Fibroblast of pulmonary artery (primary cell): ENCODE measurements around the gene HSF2BP.
"Not testable (repeated sequence)": the region's sequence is repeated elsewhere in the genome, so short reads cannot be mapped to it uniquely, and the experiment has no call there.

ENCODE experiments used
- DNase-seq: peaks from one replicate; pipeline ENCODE4 v3.0.0-alpha.2; 2010; ENCODE audit warnings: low read depth
- H3K4me3 ChIP-seq: replicated peaks from 2 replicates; pipeline ENCODE4 v1.5.1; 2011; ENCODE audit warnings: low read depth, mild to moderate bottlenecking, control low read depth, low read length, moderate library complexity
- TF ChIP-seq, protein P1 (sequence below): IDR thresholded peaks from 2 replicates; pipeline ENCODE4 v1.5.1; 2011; ENCODE audit warnings: mild to moderate bottlenecking, control low read depth, low read length, inconsistent platforms; ENCODE audit errors: missing control alignments

The HSF2BP gene

DNA sequence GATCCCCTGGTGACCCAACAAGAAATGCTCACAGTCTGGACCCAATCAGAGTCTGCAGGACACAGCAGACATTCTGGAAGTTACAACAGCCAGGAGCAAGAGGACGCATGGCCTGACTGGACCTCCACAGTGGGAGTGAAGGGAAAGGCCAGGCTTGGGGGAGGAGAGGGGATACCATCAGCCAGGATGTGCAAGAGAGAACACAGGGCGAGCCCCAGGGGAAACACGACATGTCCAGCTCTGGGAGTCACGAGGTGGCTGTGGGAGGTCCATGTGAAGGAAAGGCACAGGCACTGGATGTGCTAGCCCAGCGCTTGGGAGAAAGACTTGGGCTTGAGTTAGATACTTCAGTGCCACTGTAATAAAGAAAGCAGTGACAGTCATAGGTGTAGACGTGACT lies 87.3 kb downstream of the HSF2BP start:
- H3K4me3 ChIP-seq = no peak overlapping the region
- no peak for DNase-seq
- TF ChIP-seq, protein P1, sequence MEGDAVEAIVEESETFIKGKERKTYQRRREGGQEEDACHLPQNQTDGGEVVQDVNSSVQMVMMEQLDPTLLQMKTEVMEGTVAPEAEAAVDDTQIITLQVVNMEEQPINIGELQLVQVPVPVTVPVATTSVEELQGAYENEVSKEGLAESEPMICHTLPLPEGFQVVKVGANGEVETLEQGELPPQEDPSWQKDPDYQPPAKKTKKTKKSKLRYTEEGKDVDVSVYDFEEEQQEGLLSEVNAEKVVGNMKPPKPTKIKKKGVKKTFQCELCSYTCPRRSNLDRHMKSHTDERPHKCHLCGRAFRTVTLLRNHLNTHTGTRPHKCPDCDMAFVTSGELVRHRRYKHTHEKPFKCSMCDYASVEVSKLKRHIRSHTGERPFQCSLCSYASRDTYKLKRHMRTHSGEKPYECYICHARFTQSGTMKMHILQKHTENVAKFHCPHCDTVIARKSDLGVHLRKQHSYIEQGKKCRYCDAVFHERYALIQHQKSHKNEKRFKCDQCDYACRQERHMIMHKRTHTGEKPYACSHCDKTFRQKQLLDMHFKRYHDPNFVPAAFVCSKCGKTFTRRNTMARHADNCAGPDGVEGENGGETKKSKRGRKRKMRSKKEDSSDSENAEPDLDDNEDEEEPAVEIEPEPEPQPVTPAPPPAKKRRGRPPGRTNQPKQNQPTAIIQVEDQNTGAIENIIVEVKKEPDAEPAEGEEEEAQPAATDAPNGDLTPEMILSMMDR = no peak

DNA sequence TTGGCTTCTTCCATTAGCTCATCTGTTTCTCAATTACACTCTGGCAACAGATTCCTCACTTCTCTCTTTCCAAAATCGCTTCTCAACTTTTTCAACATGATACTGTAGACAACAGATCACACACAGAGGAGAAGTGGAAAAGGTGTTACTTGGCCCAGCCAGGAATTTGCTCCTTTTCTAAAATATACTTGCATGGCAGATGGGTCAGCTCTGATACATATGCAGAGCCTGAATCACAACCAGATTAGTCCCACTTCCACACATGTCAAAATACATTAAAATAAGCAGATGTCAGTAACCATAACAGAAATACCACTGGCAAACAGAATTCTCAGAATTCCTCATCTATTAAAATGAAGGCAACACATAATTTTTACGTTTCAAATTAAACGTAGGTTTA lies 89.1 kb downstream of the HSF2BP start:
- DNase-seq = not testable (repeated sequence)

DNA sequence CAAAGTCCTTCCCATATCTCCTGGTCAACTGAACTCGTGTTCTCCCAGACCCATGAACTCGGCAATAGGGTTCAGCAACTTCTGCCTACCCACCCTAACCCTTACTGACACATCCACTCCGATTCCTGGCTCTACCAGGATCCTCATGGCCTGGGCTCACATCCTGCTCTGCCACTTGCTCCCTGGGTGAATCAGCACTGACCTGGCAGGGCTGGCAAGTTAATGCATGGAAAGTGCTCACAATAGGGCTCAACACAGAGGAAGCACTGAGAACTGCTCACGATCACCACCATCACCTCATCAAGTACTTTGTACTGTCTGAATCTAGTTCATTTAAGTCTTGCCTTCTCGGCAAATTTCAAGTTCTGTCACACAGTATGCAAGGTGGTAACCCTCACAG lies 96.8 kb downstream of the HSF2BP start:
- not testable (repeated sequence) for DNase-seq

More for the DNA sequence above, 89.1 kb downstream of the HSF2BP start:
- not testable (repeated sequence) for H3K4me3 ChIP-seq

DNA sequence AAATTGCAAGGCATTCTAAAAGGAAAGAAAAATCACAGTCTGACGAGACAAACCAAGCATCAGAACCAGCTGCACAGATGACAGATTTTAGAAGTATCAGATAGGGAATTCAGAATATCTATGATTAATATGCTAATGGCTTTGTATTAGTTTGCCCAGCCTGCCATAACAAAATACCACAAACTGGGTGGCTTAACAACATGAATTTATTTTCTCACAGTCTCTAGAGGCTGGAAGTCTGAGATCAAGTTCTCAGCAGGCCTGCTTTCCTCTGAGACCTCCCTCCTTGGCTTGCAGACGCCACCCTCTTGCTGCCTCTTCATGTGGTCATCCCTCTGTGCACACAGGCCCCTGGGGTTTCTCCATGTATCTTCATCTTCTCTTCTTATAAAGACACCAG lies 118.7 kb downstream of the HSF2BP start:
- DNase-seq, H3K4me3 ChIP-seq: not testable (repeated sequence)

More for the DNA sequence above, 96.8 kb downstream of the HSF2BP start:
- H3K4me3 ChIP-seq = not testable (repeated sequence)

DNA sequence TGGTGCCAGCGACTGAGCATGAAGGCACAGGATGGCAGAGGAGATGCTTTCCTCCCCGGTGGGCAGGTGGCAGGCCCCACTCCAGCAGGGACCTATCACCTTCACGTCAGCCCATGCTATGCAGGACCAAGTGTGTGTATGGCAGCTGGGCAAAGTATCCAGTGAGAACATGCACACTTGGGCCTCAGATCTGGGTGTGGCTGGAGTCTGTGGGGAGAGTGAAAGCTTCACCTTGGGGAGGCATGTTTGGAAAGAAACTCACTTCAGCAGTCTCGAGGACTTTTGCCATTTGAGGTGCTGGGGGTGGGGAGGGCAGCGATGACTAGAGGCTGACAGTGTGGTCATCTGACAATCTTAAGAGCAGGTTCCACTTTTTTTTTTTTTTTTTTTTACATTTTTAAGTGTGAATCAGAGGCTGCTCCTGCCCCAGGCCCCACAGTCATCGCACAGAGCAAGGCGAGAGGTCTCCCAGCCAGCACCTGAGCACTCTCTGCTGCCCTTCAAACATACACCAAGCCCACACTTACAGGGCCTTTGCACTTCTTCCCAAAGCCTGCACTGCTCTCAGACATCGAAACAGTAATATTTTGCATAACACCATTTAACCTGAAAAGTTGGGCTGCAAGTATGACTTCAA lies 136.7 kb downstream of the HSF2BP start:
- not testable (repeated sequence) for H3K4me3 ChIP-seq, DNase-seq

DNA sequence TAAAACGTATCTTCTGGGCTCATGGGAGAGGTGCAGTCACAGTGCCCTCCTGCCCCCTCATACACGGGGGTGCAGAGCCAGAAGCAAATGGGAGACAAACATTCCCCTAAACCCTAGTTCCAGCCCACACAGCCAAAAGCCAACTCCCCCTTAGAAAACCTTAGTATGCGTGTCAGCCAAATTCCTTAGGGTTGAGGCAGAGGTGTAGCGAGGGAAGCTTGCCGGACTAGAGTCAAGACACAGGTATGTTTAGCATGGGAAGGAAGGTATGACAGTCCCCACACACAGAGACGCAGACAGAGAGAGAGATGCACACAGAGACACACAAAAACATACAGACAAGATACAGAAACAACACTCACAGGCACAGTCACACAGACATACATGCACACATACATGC lies 141.6 kb downstream of the HSF2BP start:
- DNase-seq, H3K4me3 ChIP-seq: not testable (repeated sequence)

DNA sequence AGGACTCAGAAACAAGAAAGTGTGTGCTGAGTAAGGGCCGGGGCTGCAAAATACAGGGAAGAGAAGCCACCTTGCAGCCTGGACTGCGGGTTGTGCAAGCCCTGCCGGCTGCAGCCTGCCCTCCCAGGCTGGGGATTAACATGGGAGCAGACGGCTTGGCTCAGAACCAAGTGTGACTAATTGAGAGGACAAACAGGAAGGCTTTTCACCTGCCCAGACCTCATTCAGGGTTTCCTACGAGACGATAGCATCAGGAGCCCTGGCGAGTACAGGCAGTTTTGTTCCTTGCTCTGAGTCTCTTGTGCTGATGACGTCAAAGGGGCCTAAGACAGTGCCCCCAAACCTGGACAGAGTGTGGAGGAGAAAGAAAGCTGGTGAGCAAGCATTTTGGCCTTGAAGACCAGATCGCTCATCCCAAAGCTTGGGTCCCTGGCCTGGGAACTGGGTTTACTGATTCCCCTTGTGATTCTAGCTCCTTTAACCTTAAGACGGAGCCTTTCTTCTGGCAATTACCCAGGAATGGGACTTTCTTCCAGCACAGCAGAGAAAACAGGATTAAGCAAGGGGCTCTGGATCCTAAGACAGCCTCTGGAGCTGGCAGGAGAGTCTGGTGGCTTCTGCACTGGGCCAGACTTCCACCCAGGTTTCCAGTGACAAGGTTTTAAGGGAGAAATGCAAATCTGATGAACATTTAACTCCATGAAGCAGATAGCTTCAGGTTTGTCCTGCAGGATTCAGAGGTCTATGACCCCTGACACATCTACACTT lies 142.2 kb downstream of the HSF2BP start:
- DNase-seq, H3K4me3 ChIP-seq: not testable (repeated sequence)

DNA sequence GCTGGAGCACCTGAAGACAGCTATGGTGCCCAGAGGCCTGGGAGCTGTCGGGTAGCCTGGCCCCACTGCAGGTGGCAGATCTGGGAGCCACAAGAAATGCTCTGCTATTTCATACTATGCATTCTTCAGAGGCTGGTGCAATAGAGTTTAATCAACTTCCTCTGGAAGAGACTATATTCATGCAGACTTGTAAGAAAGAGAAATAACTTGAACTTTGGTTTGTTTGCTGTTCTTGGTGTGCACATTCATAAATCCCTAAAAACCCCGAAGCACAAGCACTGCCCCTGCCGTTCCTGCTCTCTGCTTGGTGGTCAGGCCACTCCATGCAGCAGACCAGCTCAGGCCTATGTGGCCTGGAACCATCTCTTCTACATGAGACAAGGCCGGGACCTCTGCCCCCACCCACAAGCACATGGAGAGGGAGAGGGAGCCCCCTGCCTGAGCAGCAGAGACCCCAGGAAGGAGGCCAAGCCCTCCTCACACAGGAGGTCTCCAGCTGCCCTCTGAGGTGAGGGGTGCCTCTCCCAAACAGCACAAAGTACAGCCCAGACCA lies 142.9 kb downstream of the HSF2BP start:
- not testable (repeated sequence) for DNase-seq

DNA sequence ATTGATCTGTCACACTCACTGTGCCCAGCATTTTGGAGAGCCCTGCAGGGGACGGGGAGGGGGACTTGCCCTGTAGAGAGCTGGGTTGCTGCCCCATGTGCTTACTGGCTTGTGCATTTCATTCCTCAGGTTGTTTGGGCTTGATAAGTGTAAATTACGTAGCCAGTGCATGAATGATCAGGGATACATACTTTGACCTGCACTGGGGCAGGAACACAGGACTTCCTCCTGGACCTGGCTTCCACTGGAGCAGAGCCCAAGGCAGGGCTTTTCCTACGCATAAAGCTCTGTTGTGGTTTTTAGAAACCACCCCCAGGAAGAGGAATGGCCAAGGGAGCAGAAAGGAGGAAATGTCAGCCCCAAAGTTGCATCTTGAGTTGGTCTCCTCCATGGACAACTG lies 144.5 kb downstream of the HSF2BP start:
- not testable (repeated sequence) for DNase-seq, H3K4me3 ChIP-seq

More for the DNA sequence above, 142.9 kb downstream of the HSF2BP start:
- H3K4me3 ChIP-seq = not testable (repeated sequence)

DNA sequence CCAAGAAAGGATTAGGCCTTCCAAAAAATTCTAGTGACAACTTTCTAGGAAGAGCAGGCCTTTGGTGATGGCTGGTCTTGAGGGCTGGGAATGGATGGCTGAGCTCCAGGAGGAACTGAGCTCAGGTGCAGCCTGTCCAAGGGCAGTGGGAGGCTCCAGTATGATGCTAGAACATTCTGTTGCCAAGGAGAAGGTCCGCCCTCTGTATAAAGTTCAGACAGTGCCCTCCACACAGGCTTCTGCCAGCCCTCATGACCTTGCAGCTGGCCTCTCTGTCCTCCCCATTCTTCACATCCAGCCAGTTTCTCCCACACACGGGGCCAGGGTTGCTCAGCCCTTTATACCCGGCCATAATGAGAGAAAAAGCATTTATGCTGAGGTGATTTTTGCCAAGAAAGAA lies 146.3 kb downstream of the HSF2BP start:
- DNase-seq, H3K4me3 ChIP-seq: not testable (repeated sequence)

DNA sequence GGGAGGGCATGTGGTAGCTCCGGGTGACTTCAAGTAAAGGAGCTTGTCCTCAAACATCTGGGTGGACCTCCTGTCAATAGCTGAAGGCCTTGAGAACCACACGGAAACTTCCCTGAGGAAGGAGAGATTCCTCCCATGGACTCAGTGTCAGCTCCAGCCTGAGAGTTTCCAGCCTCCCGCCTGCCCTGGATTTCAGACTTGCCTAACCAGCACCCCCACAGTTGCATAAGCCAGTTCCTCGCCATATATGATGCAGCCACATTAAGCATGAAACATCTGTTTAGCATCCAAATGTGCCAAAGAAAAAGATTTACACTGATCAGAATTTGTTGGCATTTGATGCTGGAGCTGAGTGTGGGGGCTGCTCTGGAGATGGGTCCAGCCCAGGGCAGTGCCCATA lies 148.1 kb downstream of the HSF2BP start:
- not testable (repeated sequence) for H3K4me3 ChIP-seq, DNase-seq

DNA sequence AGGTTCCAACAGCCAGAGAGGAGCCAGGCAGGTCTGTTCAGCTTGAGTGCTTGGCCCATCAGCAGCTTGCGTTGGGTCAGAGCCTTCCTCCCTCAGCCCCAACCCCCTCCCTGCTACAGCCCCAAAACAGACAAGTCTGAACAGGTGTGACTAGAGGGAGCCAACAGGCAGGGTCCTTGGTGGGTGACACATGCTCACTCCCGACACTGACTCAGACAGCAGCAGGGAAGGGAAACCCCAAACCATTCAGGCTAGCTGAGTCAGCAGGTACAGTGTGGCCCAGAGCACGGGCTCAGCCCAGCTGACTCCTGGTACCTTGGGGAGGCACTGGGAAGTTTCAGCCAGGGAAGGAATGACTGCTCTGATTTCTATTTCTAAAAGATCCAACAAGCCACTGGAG lies 148.6 kb downstream of the HSF2BP start:
- not testable (repeated sequence) for H3K4me3 ChIP-seq, DNase-seq

DNA sequence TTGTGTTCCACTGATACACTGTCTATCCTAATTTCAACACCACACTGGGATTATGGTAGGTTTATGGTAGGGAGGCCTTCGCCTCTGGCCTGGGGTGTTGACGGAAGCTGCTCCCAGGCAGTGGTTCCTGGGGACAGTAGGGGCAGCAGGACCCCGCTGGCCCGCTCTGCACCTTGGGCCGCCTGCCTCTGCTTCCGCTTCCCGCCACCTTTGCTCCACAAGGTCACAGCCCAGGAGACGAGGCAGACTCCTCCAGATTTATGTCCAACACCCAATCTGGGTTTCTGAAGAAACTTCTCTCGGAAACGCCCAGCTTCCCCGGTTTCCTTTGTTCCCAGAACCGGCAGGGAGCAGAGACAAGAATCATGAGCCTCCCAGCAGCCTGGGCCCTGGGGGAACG lies 155.4 kb downstream of the HSF2BP start:
- DNase-seq = not testable (repeated sequence)

DNA sequence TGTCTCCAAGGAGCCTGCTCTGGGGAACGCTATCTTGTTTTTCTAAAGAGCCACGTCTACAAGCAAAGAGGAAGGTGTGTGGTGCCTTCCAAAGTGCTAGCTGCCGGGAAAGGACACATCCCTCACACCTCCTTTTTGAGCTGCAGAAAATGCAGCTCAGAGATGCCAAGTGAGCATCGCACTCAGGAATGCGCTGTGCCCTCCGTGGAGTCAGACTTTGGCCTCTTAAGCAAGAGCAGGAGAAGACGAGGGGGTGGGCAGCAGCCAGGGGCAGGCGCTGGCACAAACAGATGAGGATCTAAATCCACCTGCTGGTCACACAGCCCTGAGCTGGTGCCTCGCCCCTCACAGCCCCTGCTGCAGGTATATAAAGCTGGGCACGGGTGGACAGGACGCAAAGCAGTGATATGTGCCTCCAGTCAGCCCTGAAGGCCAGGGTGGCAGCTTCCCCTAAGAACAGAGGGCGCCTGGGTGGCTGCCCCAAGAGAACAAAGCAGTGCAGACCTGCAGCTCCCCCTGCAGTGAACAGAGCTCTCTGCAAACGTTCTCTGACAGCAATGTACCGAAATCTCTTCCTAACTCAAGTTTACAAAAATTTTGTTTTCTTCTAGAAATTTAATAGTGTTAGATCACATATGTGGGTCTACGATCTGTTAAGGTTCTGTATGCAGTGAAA lies 156.1 kb downstream of the HSF2BP start:
- not testable (repeated sequence) for DNase-seq, H3K4me3 ChIP-seq

More for the DNA sequence above, 155.4 kb downstream of the HSF2BP start:
- not testable (repeated sequence) for H3K4me3 ChIP-seq

DNA sequence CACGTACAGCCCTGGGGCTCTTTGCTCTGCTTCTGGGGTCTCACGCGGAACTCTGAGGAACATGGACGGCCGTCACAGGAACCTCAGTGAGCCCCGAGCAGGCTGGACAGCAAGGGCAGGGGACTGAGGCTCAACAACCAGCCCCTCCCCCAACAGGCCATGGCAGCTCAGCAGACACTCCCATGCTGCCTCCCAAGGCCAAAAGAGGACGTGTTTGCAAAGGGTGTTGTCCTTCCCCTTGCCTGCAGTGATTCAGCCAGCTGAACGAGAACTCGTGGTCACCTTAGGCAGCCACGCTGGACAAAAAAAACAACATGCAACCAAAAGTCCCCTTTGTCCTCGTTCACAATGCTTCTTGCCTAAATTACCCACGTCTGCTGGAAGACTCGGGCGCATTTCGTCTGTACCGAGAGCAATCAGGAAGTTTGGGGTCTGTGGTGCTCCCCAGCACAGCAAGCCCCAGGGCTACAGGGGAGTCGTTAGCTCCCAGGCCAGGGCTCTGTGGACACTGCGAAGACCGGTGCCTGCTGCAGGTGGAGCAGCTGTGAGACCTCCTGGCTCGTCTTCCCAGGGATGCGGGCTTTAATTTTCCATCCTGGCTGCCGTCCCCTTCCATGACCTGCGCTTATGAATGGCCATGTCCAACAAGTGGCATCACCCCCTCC lies 156.7 kb downstream of the HSF2BP start:
- not testable (repeated sequence) for H3K4me3 ChIP-seq, DNase-seq

DNA sequence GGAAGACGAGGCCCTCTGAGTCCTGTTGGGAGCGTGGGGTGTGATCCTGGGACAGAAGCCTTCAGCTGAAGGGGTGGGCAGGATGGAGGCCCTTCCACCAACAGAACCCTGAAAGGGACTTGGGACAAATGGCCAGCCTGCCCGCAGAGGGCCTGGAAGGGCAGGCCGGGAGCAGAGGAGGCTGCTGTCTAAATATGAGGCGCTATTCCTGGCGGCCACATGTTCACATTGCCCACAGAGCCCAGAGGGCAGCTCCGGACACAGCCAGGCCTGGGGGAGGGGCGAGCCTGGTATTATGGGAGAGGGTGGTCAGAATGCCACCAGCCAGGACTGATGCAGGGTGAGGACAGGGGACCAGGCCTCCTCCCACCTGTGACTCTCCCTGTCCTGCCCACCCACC lies 160.4 kb downstream of the HSF2BP start:
- H3K4me3 ChIP-seq, DNase-seq: not testable (repeated sequence)

DNA sequence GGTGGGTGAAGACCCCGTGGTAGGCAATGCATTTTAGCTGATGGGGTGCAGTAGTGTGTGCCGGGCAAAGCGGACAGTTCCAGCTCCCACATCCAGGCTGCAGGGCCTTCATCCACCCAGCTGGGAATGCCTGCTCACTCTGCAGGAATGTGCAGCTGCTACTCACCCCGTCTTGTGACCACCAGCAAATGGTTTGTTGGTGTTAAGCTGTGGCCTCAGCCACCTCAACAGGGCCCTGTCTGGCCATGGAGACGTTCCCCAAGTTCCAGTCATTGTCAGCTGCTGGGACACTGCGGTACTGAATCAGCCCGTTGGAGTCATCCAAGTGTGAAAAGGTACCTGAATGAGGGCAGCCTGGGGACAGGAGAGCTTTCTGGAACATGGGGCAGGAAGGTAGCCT lies 161.2 kb downstream of the HSF2BP start:
- not testable (repeated sequence) for H3K4me3 ChIP-seq, DNase-seq
